NT2/D1 (cell line): ENCODE measurements around the gene FRMD4A.

Experiments
- DNase-seq: peaks from one replicate; pipeline ENCODE4 v3.0.0-alpha.2; 2011; ENCODE audit warnings: low read depth, low spot score
- H3K27me3 ChIP-seq: 2 replicates; pipeline ENCODE4 v1.6.0; 2011; ENCODE audit warnings: mild to moderate bottlenecking; ENCODE audit not compliant: insufficient read length, insufficient read depth
- H3K36me3 ChIP-seq: 2 replicates; pipeline ENCODE4 v1.6.1; 2011; ENCODE audit warnings: mild to moderate bottlenecking, low read length, mixed read lengths; ENCODE audit not compliant: insufficient read depth, insufficient read length
- H3K4me1 ChIP-seq: 2 replicates; pipeline ENCODE4 v1.5.1; 2011; ENCODE audit not compliant: insufficient read depth, insufficient read length
- H3K4me3 ChIP-seq: 2 replicates; pipeline ENCODE4 v1.5.1; 2011; ENCODE audit warnings: low read depth; ENCODE audit not compliant: insufficient read length
- H3K9ac ChIP-seq: 2 replicates; pipeline ENCODE4 v1.6.0; 2011; ENCODE audit warnings: low read depth; ENCODE audit not compliant: insufficient read length
- H3K9me3 ChIP-seq: 2 replicates; pipeline ENCODE4 v1.5.1; 2011; ENCODE audit warnings: mild to moderate bottlenecking, low read length; ENCODE audit not compliant: insufficient read depth
- SUZ12 ChIP-seq: IDR thresholded peaks from 2 replicates; pipeline ENCODE4 v1.6.1; 2011; ENCODE audit not compliant: insufficient read length, insufficient read depth; ENCODE audit errors: extremely low read depth
- YY1 ChIP-seq: IDR thresholded peaks from 2 replicates; pipeline ENCODE4 v1.6.1; 2011; ENCODE audit not compliant: insufficient read length, insufficient read depth
- ZNF274 ChIP-seq: IDR thresholded peaks from 2 replicates; pipeline ENCODE4 v1.6.1; 2011; ENCODE audit warnings: mild to moderate bottlenecking, low read depth, low read length

The FRMD4A gene

DNA sequence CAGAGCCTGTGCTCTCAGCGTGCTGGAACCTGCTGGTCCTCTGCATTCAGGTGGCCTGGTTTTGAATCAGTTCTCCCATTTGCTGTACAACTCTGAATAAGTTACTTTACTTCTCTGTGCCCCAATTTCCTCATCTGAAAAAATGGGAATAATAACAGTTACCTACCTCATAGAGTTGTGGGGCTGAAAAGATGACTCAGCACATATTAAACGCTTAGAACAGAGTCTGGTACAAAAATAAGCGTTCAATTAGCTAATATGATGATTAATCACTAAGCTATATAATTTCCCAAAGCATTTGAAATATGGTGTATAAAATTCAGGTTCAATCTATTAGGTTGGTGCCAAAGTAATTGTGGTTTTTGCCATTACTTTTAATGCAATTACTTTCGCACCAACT is 484.8 kb downstream of the FRMD4A start:
- TF ChIP-seq ZNF274 (no peak), YY1 (no peak), SUZ12 (no peak)
- no peak for DNase-seq
- Histone ChIP-seq H3K4me1 (no peaks in the 10 kb centered on the region), H3K4me3 (no peak overlapping the region), H3K27me3 (no peaks in the 10 kb centered on the region), H3K9ac (no peak overlapping the region), H3K9me3 (peaks cover 17% of the 10 kb centered on the region), H3K36me3 (peaks cover 3% of the 10 kb centered on the region)

DNA sequence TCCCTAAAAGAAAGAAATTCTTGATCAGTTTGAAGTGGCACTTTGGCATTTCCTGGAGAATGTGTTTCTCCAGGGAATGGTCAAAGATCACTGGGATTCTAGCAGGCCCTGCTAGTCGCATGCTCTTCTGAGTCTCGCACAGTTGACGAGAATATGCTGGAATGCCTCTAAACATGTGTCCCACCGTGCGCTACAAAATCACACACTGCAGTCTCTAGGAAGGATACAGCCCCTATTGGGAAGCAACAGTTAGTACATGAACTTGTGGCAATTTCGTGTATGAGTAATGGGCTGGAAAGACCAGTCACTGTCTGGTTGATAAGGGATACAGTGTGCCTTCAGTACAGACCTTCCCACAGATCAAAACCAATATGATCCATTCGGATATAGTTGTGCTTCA is 486.1 kb downstream of the FRMD4A start:
- Histone ChIP-seq H3K36me3 (peaks cover 3% of the 10 kb centered on the region), H3K9ac (no peak overlapping the region)
- no peak for TF ChIP-seq SUZ12
- TF ChIP-seq ZNF274 = no peak
- no peak for TF ChIP-seq YY1

DNA sequence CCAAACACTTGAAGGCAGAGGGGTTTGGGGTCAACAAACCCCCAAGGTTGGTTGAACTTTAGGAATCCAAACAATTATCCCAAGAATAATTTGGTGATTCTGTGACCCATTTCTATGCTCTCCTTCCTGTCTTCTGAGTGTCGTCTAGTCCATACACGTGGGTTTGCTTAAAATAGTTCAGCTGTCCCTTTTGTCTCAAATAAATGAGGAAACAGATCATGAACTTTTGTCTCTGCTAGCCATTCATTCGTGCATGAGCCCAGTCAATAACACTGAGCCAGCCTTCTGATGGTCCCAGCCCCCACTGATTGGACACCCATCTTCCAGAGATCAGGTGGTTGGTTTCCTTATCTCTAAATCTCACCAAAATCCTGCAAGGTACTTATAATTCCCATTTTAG is 488.6 kb downstream of the FRMD4A start:
- no peak for DNase-seq
- H3K9me3 ChIP-seq = peaks cover 17% of the 10 kb centered on the region
- no peak overlapping the region for H3K9ac ChIP-seq
- TF ChIP-seq SUZ12 = no peak
- no peak for TF ChIP-seq YY1
- no peak for TF ChIP-seq ZNF274
- peaks cover 3% of the 10 kb centered on the region for H3K4me1 ChIP-seq
- no peaks in the 10 kb centered on the region for H3K27me3 ChIP-seq
- H3K36me3 ChIP-seq = peaks cover 3% of the 10 kb centered on the region
- no peak overlapping the region for H3K4me3 ChIP-seq

More for the DNA sequence above, 486.1 kb downstream of the FRMD4A start:
- Histone ChIP-seq H3K27me3 (no peaks in the 10 kb centered on the region), H3K4me1 (peaks cover 3% of the 10 kb centered on the region), H3K9me3 (peaks cover 17% of the 10 kb centered on the region), H3K4me3 (no peak overlapping the region)
- DNase-seq = no peak

DNA sequence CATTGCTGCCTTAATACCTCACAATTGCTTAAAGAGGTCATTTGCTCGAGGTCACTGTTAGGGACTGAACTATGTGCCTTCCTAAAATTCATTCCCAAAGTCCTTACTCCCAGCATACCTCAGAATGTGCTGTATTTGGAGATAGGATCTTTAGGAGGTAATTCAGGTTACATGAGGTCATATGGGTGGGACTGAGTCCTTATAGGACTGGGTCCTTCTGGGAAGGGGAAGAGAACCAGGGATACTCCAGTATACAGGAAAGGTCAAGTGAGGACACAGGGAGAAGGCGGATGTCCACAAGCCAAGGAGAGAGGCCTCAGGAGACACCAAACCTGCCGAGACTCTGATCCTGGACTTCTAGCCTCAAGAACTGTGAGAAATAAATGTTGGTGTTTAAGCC is 490.7 kb downstream of the FRMD4A start:
- H3K4me1 ChIP-seq = peaks cover 3% of the 10 kb centered on the region
- no peak overlapping the region for H3K4me3 ChIP-seq
- no peak for DNase-seq
- H3K9me3 ChIP-seq = peaks cover 17% of the 10 kb centered on the region
- no peaks in the 10 kb centered on the region for H3K27me3 ChIP-seq
- no peaks in the 10 kb centered on the region for H3K36me3 ChIP-seq
- no peak overlapping the region for H3K9ac ChIP-seq
- TF ChIP-seq YY1 (no peak), ZNF274 (no peak), SUZ12 (no peak)

DNA sequence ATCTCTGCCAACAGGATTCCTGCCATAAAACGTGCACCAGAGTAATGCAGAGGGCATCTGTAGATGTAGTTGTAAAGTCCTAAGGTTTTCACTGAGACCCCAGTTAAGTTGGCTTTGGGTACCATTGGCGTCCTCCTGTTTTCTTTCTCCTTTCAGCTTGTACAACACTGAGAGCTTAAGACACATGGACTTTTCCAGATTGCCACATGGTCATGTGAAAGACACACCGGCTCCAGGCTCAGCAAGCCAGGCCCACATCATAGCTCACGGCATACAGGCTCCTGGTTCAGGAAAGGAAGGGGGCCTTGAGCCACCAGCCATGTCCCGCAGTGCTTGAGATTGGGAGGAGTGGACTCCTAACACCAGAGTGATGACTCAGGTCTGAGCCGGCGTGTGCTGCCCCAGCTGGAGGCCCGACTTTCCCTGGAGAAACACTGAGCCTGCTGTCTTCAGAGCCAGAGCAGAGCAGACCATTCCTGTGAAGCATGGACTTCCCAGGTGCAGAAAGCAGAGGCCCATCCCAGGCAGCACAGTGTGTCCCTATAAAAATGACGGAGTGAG is 491.2 kb downstream of the FRMD4A start:
- TF ChIP-seq ZNF274 (no peak), YY1 (no peak), SUZ12 (no peak)
- no peak for DNase-seq
- Histone ChIP-seq H3K36me3 (no peaks in the 10 kb centered on the region), H3K27me3 (no peaks in the 10 kb centered on the region), H3K4me3 (no peak overlapping the region), H3K9ac (no peak overlapping the region), H3K9me3 (peaks cover 17% of the 10 kb centered on the region), H3K4me1 (peaks cover 3% of the 10 kb centered on the region)

DNA sequence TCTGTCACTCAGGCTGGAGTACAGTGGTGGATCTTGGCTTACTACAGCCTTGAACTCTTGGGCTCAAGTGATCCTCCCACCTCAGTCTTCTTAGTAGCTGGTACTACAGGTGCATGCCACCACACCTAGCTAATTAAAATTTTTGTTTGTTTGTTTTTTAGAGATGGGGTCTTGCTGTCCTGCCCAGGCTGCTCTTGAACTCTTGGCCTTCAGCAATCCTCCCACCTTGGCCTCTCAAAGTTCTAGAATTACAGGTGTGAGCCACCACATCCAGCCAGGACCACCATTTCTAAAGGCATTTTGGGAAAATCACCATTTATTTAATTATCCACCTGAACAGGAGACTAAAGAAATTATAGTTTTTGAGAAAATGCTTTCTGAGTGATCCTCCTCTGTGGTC is 491.7 kb downstream of the FRMD4A start:
- no peak for DNase-seq
- TF ChIP-seq SUZ12 = no peak
- TF ChIP-seq ZNF274 = no peak
- TF ChIP-seq YY1 = no peak
- Histone ChIP-seq H3K9ac (no peak overlapping the region), H3K4me3 (no peak overlapping the region), H3K36me3 (no peaks in the 10 kb centered on the region), H3K27me3 (no peaks in the 10 kb centered on the region), H3K9me3 (peaks cover 17% of the 10 kb centered on the region), H3K4me1 (peaks cover 3% of the 10 kb centered on the region)

DNA sequence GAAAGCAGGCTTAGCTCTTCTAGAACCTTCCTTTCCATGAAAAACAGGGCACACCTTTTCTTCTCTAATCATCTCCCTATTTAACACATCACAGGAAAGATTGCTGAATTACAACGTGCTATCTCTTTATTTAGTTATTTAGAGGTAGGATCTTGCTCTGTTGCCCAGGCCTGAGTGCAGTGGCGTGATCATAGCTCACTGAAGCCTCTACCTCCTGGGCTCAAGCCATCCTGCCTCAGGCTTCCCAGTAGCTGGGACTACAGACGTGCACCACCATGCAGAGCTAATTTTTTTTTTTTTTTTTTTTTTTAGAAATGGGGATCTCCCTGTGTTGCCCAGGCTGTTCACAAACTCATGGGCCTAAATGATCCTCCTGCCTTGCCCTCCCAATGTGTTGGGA is 492.8 kb downstream of the FRMD4A start:
- TF ChIP-seq SUZ12 = no peak
- no peak for TF ChIP-seq YY1
- TF ChIP-seq ZNF274 = no peak
- no peak overlapping the region for H3K4me3 ChIP-seq
- H3K36me3 ChIP-seq = no peaks in the 10 kb centered on the region
- no peak overlapping the region for H3K9ac ChIP-seq
- DNase-seq = no peak
- peaks cover 3% of the 10 kb centered on the region for H3K4me1 ChIP-seq
- H3K27me3 ChIP-seq = no peaks in the 10 kb centered on the region
- peaks cover 17% of the 10 kb centered on the region for H3K9me3 ChIP-seq
